Panc1 (cell line): ENCODE measurements around the gene LSM4. TPM values are rescaled to one million over a fixed set of nuclear protein-coding genes. Genes with fewer than 3 reads are reported as not detected.

Experiments used
- ATAC-seq: fragments of 200-7000 bp; cut with Tn5 transposase; 2 replicates; pipeline ENCODE4 v1.9.1; 2020; ENCODE audit warnings: mild to moderate bottlenecking, moderate library complexity
- BruUV-seq: library from RNA; stranded (reverse); fragments of 400-500 nt; replicated peaks from 2 replicates; lab custom pipeline; 2021; lab: Mats Ljungman, UMichigan
- CTCF ChIA-PET: fragments of 300-600 bp; sonication (Branson Sonifier 250); formaldehyde crosslinking; loops from one replicate; lab custom pipeline; 2022; ENCODE audit warnings: antibody characterized with exemption; lab: Charles Lee
- POLR2A ChIA-PET: fragments of 300-600 bp; sonication (Branson Sonifier 250); formaldehyde crosslinking; loops from one replicate; lab custom pipeline; 2022; ENCODE audit warnings: antibody characterized with exemption; lab: Charles Lee
- DNase-seq: peaks from one replicate; pipeline ENCODE4 v3.0.0-alpha.2; 2010; ENCODE audit warnings: low read depth, low spot score
- H3K27ac ChIP-seq: 2 replicates; pipeline ENCODE4 v1.5.1; 2011; ENCODE audit warnings: mild to moderate bottlenecking, low read length, inconsistent platforms
- H3K27me3 ChIP-seq: fragments of 200-500 bp; sonication (Bioruptor generic); 2 replicates; pipeline ENCODE4 v1.6.0; 2014; ENCODE audit warnings: low read length, inconsistent platforms; ENCODE audit not compliant: control insufficient read depth, insufficient read depth
- H3K36me3 ChIP-seq: fragments of 200-500 bp; sonication (Bioruptor generic); 2 replicates; pipeline ENCODE4 v1.5.1; 2014; ENCODE audit warnings: inconsistent platforms, mild to moderate bottlenecking, low read length, moderate library complexity; ENCODE audit not compliant: control insufficient read depth, insufficient read depth
- H3K4me1 ChIP-seq: 2 replicates; pipeline ENCODE4 v1.5.1; 2011; ENCODE audit warnings: inconsistent platforms, mild to moderate bottlenecking, low read length, moderate library complexity; ENCODE audit not compliant: control insufficient read depth, insufficient read depth
- H3K4me3 ChIP-seq, 2 experiments: 2 replicates each; pipeline ENCODE4 v1.5.1; 2011 to 2012; ENCODE audit warnings: low read depth in 2 of 2, low read length in 2 of 2, mild to moderate bottlenecking in 2 of 2, inconsistent platforms in 1 of 2, moderate library complexity in 1 of 2
- H3K9me3 ChIP-seq: fragments of 200-500 bp; sonication (Bioruptor generic); 2 replicates; pipeline ENCODE4 v1.5.1; 2014; ENCODE audit warnings: low read depth, mild to moderate bottlenecking, inconsistent platforms, low read length, moderate library complexity; ENCODE audit not compliant: control insufficient read depth, insufficient read depth
- POLR2AphosphoS5 ChIP-seq: IDR thresholded peaks from 2 replicates; pipeline ENCODE4 v1.6.1; 2012; ENCODE audit warnings: mild to moderate bottlenecking, low read depth, low read length, moderate library complexity
- SIN3A ChIP-seq: IDR thresholded peaks from 2 replicates; pipeline ENCODE4 v1.6.1; 2012; ENCODE audit warnings: low read depth, mild to moderate bottlenecking, low read length, moderate library complexity, borderline replicate concordance; ENCODE audit not compliant: insufficient read depth
- TCF7L2 ChIP-seq: IDR thresholded peaks from 2 replicates; pipeline ENCODE4 v1.6.1; 2011; ENCODE audit warnings: mild to moderate bottlenecking, low read depth, low read length, inconsistent platforms
- in situ Hi-C: cut with HindIII; loops from 2 replicates; pipeline ENCODE4 v1.10.0; 2016; ENCODE audit warnings: low sequenced_read_pairs, low pct_unique_long_range_greater_than_20kb
- intact Hi-C: fragments of 100-400 bp; cut with micrococcal nuclease; formaldehyde crosslinking; loops from one replicate; pipeline ENCODE4 v1.10.0; 2022; ENCODE audit not compliant: unreplicated experiment
- total RNA-seq: library from RNA; stranded (reverse); gene quantifications from one replicate; pipeline ENCODE4 v1.2.1, GENCODE V29; 2021; ENCODE audit not compliant: unreplicated experiment
- TF ChIP-seq, protein P1 (sequence below): fragments of 450-650 bp; IDR thresholded peaks from 2 replicates; pipeline ENCODE4 v1.5.1; 2017; ENCODE audit warnings: mild to moderate bottlenecking
- TF ChIP-seq, protein P2 (sequence below), 2 experiments: IDR thresholded peaks; 2 replicates each; pipeline ENCODE4 v1.6.1; 2011 to 2012; ENCODE audit warnings: low read depth in 2 of 2, control low read depth in 1 of 2, low read length in 1 of 2, mild to moderate bottlenecking in 1 of 2, moderate library complexity in 1 of 2; ENCODE audit not compliant: insufficient read depth in 1 of 2

LSM4 gene
- total RNA-seq, 1 experiment from 2014 or later: 209 TPM

DNA sequence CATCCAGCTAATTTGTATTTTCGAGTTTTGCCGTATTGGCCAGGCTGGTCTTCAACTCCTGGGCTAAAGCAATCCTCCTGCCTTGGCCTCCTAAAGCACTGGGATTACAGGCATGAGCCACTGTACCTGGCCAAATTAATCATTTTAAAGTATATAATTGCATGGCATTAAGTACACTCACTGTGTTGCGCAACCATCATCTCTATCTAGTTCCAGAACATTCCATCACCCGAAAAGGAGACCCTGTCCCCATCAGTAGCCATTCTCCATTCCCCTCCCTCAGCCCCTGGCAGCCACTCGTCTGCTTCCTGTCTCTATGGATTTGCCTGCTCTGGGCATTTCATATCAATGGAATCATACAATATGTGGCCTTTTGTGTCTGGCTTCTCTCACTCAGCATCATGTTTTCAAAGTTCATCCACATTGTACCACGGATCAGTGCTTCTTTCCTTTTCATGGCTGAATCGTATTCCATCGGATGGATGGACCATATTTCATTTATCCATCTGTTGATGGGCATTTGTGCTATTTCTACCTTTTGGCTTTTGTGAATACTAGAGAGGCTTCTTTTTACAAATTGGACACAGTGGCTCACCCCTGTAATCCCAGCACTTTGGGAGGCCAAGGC is 30.6 kb upstream of the LSM4 start:
- in situ Hi-C loops: no loop called here
- no peaks in the 10 kb centered on the region for H3K4me1 ChIP-seq
- ATAC-seq (no peak), DNase-seq (no peak)
- H3K27ac ChIP-seq: peak overlapping the region; percentile 59; the same call in 1 of the 2 replicates
- no TSS peak for BruUV-seq
- no peaks in the 10 kb centered on the region for H3K36me3 ChIP-seq
- H3K4me3 ChIP-seq: no peak overlapping the region
- H3K27me3 ChIP-seq: no peaks in the 10 kb centered on the region
- no peaks in the 10 kb centered on the region for H3K9me3 ChIP-seq
- intact Hi-C loops: no loop called here
- ChIA-PET POLR2A (interaction anchor here (0.6 to 0.7 kb wide), 2 partner anchors 11 to 160 kb away, joined by 3 to 5 read pairs; partner anchors contain the start of gene MPV17L2), CTCF (no interaction called here)
- TF ChIP-seq SIN3A: no peak
- TF ChIP-seq, protein P1, sequence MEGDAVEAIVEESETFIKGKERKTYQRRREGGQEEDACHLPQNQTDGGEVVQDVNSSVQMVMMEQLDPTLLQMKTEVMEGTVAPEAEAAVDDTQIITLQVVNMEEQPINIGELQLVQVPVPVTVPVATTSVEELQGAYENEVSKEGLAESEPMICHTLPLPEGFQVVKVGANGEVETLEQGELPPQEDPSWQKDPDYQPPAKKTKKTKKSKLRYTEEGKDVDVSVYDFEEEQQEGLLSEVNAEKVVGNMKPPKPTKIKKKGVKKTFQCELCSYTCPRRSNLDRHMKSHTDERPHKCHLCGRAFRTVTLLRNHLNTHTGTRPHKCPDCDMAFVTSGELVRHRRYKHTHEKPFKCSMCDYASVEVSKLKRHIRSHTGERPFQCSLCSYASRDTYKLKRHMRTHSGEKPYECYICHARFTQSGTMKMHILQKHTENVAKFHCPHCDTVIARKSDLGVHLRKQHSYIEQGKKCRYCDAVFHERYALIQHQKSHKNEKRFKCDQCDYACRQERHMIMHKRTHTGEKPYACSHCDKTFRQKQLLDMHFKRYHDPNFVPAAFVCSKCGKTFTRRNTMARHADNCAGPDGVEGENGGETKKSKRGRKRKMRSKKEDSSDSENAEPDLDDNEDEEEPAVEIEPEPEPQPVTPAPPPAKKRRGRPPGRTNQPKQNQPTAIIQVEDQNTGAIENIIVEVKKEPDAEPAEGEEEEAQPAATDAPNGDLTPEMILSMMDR: no peak
- TF ChIP-seq, protein P2, sequence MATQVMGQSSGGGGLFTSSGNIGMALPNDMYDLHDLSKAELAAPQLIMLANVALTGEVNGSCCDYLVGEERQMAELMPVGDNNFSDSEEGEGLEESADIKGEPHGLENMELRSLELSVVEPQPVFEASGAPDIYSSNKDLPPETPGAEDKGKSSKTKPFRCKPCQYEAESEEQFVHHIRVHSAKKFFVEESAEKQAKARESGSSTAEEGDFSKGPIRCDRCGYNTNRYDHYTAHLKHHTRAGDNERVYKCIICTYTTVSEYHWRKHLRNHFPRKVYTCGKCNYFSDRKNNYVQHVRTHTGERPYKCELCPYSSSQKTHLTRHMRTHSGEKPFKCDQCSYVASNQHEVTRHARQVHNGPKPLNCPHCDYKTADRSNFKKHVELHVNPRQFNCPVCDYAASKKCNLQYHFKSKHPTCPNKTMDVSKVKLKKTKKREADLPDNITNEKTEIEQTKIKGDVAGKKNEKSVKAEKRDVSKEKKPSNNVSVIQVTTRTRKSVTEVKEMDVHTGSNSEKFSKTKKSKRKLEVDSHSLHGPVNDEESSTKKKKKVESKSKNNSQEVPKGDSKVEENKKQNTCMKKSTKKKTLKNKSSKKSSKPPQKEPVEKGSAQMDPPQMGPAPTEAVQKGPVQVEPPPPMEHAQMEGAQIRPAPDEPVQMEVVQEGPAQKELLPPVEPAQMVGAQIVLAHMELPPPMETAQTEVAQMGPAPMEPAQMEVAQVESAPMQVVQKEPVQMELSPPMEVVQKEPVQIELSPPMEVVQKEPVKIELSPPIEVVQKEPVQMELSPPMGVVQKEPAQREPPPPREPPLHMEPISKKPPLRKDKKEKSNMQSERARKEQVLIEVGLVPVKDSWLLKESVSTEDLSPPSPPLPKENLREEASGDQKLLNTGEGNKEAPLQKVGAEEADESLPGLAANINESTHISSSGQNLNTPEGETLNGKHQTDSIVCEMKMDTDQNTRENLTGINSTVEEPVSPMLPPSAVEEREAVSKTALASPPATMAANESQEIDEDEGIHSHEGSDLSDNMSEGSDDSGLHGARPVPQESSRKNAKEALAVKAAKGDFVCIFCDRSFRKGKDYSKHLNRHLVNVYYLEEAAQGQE (IDR thresholded peaks at IDR 0.05; ENCODE audit: insufficient read depth in 1 of 2, low read depth in 2 of 2, low read length in 1 of 2): no peak
- TF ChIP-seq TCF7L2: no peak
- no peak for TF ChIP-seq POLR2AphosphoS5

DNA sequence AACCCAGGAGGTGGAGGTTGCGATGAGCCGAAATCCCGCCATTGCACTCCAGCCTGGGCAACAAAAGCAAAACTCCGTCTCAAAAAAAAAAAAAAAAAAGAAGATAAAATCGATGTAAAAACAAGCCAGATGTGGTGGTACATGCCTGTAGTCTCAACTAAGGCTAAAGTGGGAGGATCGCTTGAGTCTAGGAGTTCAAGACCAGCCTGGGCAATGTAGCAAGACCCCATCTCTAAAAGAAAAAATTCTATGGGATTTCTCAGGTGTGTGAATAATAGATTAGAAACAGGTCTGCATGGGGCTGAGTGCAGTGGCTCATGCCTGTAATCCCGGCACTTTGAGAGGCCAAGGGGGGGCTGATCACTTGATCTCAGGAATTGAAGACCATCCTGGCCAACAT is 28.7 kb upstream of the LSM4 start:
- peak overlapping the region; percentile 34; the same call in 1 of the 2 replicates for H3K27ac ChIP-seq
- POLR2A ChIA-PET: no interaction called here

More for the DNA sequence above, 28.7 kb upstream of the LSM4 start:
- no peaks in the 10 kb centered on the region for H3K9me3 ChIP-seq
- no peak overlapping the region for H3K4me3 ChIP-seq
- ATAC-seq: no peak
- no peaks in the 10 kb centered on the region for H3K4me1 ChIP-seq
- BruUV-seq: no TSS peak
- CTCF ChIA-PET: no interaction called here
- no peaks in the 10 kb centered on the region for H3K36me3 ChIP-seq
- H3K27me3 ChIP-seq: no peaks in the 10 kb centered on the region
- intact Hi-C loops (no loop called here), in situ Hi-C loops (no loop called here)
- no peak for TF ChIP-seq SIN3A
- TF ChIP-seq, protein P1: no peak
- TF ChIP-seq, protein P2 (IDR thresholded peaks at IDR 0.05; ENCODE audit: insufficient read depth in 1 of 2, low read depth in 2 of 2, low read length in 1 of 2): no peak
- TF ChIP-seq TCF7L2: no peak
- TF ChIP-seq POLR2AphosphoS5: no peak
- DNase-seq: no peak
